H1 (cell line): ENCODE data around the gene LKAAEAR1.

Experiments used
- NRF1 ChIP-seq: IDR thresholded peaks from 2 replicates; pipeline ENCODE4 v1.6.1; 2011; ENCODE audit warnings: mild to moderate bottlenecking, low read depth, low read length, improper control_type of control experiment
- POLR2AphosphoS5 ChIP-seq: IDR thresholded peaks from 2 replicates; pipeline ENCODE4 v1.6.1; 2011; ENCODE audit warnings: low read depth, low read length

GRCh38 chr20:64049060-64049877, 34.9 kb downstream of the LKAAEAR1 start, which contains the start of gene SOX18:
- TF ChIP-seq NRF1 (no peak), POLR2AphosphoS5 (no peak)
